HEK293 (cell line): ENCODE data around the gene PAXX.

ENCODE experiments used
- CTCF ChIA-PET: fragments of 350-600 bp; formaldehyde crosslinking; extraction: SDS; loops from one replicate; lab custom pipeline; 2021; ENCODE audit warnings: antibody characterized with exemption; lab: Yijun Ruan, JAX
- POLR2A ChIA-PET: fragments of 300-600 bp; formaldehyde crosslinking; extraction: SDS; loops from one replicate; lab custom pipeline; 2020; ENCODE audit warnings: antibody characterized with exemption, inconsistent platforms; lab: Yijun Ruan, JAX
- H3K27ac ChIP-seq: fragments of 200-500 bp; sonication (Bioruptor generic); 2 replicates; pipeline ENCODE4 v1.5.1; 2014; ENCODE audit warnings: low read depth, low read length, control low read depth, inconsistent platforms; ENCODE audit errors: extremely low read depth
- H3K36me3 ChIP-seq, 2 experiments: fragments of 200-500 bp in 1 of 2; sonication (Bioruptor generic) in 1 of 2; 1 replicate in 1 of 2; 2 replicates in 1 of 2; pipeline ENCODE4 v1.5.1; 2014 to 2017; ENCODE audit warnings: inconsistent platforms in 2 of 2, low read length in 2 of 2; ENCODE audit not compliant: control insufficient read depth in 2 of 2, insufficient read depth in 1 of 2
- H3K4me1 ChIP-seq: fragments of 200-500 bp; sonication (Bioruptor generic); 2 replicates; pipeline ENCODE4 v1.5.1; 2014; ENCODE audit warnings: mild to moderate bottlenecking, low read length, inconsistent platforms; ENCODE audit not compliant: control insufficient read depth, insufficient read depth
- H3K4me3 ChIP-seq: 2 replicates; pipeline ENCODE4 v1.5.1; 2011; ENCODE audit warnings: low read depth, mild to moderate bottlenecking, control low read depth, low read length, moderate library complexity
- H3K9me3 ChIP-seq: fragments of 200-500 bp; sonication (Bioruptor generic); 2 replicates; pipeline ENCODE4 v1.5.1; 2014; ENCODE audit warnings: low read depth, low read length, inconsistent platforms; ENCODE audit not compliant: control insufficient read depth, insufficient read depth
- HOXD13 ChIP-seq: sonication (generic); formaldehyde crosslinking; IDR thresholded peaks from 2 replicates; pipeline ENCODE4 v1.8.0; 2022; ENCODE audit warnings: missing genetic modification reagents, borderline replicate concordance
- KLF7 ChIP-seq: fragments of 450-650 bp; formaldehyde crosslinking; IDR thresholded peaks from 2 replicates; pipeline ENCODE4 v1.5.1; 2016; ENCODE audit warnings: missing biosample characterization, missing genetic modification characterization, borderline replicate concordance
- MEIS1 ChIP-seq: sonication (generic); formaldehyde crosslinking; IDR thresholded peaks from 2 replicates; pipeline ENCODE4 v1.8.1; 2022; ENCODE audit warnings: missing genetic modification reagents, mild to moderate bottlenecking, borderline replicate concordance
- SP7 ChIP-seq: fragments of 450-650 bp; formaldehyde crosslinking; IDR thresholded peaks from 2 replicates; pipeline ENCODE4 v1.5.1; 2016; ENCODE audit warnings: missing biosample characterization, missing genetic modification characterization
- TSHZ1 ChIP-seq: fragments of 450-650 bp; formaldehyde crosslinking; IDR thresholded peaks from 2 replicates; pipeline ENCODE4 v1.5.1; 2016; ENCODE audit warnings: missing biosample characterization, missing genetic modification characterization, borderline replicate concordance
- ZNF133 ChIP-seq: fragments of 450-650 bp; formaldehyde crosslinking; IDR thresholded peaks from 2 replicates; pipeline ENCODE4 v1.5.1; 2016; ENCODE audit warnings: missing biosample characterization, missing genetic modification characterization
- ZNF155 ChIP-seq: fragments of 450-650 bp; formaldehyde crosslinking; IDR thresholded peaks from 2 replicates; pipeline ENCODE4 v1.5.1; 2016; ENCODE audit warnings: missing biosample characterization, missing genetic modification characterization
- ZNF214 ChIP-seq: fragments of 450-650 bp; formaldehyde crosslinking; IDR thresholded peaks from 2 replicates; pipeline ENCODE4 v1.5.1; 2017; ENCODE audit warnings: missing biosample characterization, mild to moderate bottlenecking, missing genetic modification characterization, borderline replicate concordance
- ZNF621 ChIP-seq: fragments of 450-650 bp; formaldehyde crosslinking; IDR thresholded peaks from 2 replicates; pipeline ENCODE4 v1.5.1; 2017; ENCODE audit warnings: missing biosample characterization, missing genetic modification characterization
- ZNF658 ChIP-seq: fragments of 450-650 bp; formaldehyde crosslinking; IDR thresholded peaks from 2 replicates; pipeline ENCODE4; 2016; ENCODE audit warnings: missing biosample characterization, missing genetic modification characterization
- ZNF791 ChIP-seq: fragments of 450-650 bp; formaldehyde crosslinking; IDR thresholded peaks from 2 replicates; pipeline ENCODE4 v1.5.1; 2016; ENCODE audit warnings: missing biosample characterization, missing genetic modification characterization
- ZNF830 ChIP-seq: fragments of 450-650 bp; IDR thresholded peaks from 2 replicates; pipeline ENCODE4 v1.5.0; 2018; ENCODE audit warnings: missing biosample characterization, missing genetic modification characterization, low read depth, mild to moderate bottlenecking, moderate library complexity
- TF ChIP-seq, protein P1 (sequence below): fragments of 450-650 bp; formaldehyde crosslinking; IDR thresholded peaks from 2 replicates; pipeline ENCODE4 v1.5.1; 2016; ENCODE audit warnings: missing biosample characterization, missing genetic modification characterization

The PAXX gene

DNA sequence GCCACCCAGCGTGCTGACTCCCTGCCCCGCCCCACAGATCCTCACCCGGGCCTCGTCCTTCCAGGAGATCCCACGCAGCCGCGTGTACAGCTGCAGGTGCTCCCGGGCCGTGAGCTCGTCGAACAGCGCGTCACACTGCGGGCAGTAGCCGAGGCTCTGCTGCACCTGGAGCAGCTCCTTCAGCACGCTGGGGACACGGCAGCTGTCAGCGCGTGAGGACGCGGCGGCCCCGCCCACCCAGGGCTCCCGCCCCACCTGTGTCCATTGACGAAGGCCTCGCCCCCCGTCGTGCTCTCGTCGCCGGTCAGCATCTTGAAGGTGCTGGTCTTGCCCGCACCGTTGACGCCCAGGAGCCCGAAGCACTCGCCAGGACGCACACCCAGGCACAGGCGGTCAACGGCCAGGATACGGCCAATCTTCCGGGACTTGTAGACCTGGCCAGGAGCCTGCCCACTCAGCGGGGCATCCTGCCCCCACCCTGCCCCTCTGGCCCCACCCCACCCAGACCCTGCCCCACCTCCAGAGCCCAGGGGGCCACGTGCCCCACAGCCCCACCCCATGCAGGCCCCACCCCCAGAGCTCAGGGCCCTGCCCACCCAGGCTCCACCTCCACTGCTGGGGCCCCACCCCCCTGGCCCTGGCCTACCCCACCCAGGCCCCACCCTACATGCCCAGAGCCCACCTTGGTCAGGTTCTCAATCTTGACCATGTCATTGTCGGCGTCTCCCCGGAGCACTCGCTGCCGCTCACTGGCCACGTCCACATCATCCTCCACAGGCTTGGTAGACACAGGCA lies 17.9 kb downstream of the PAXX start (continued):
- no peak for TF ChIP-seq ZNF133 (tag by site-specific recombination)
- TF ChIP-seq ZNF658 (tag by site-specific recombination) = no peak
- no peak for TF ChIP-seq ZNF791 (tag by site-specific recombination)
- TF ChIP-seq, protein P1, sequence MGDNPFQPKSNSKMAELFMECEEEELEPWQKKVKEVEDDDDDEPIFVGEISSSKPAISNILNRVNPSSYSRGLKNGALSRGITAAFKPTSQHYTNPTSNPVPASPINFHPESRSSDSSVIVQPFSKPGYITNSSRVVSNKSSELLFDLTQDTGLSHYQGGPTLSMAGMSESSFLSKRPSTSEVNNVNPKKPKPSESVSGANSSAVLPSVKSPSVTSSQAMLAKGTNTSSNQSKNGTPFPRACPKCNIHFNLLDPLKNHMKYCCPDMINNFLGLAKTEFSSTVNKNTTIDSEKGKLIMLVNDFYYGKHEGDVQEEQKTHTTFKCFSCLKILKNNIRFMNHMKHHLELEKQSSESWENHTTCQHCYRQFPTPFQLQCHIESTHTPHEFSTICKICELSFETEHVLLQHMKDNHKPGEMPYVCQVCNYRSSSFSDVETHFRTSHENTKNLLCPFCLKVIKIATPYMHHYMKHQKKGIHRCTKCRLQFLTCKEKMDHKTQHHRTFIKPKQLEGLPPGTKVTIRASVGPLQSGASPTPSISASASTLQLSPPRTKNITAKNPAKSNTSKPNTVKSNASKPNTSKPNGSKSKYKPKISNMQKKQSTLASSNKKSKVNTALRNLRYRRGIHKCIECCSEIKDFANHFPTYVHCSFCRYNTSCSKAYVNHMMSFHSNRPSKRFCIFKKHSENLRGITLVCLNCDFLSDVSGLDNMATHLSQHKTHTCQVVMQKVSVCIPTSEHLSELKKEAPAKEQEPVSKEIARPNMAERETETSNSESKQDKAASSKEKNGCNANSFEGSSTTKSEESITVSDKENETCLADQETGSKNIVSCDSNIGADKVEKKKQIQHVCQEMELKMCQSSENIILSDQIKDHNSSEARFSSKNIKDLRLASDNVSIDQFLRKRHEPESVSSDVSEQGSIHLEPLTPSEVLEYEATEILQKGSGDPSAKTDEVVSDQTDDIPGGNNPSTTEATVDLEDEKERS (tag by site-specific recombination) = no peak
- TF ChIP-seq, all 188 proteins: peak for 3

- Histone ChIP-seq H3K4me1 (peaks cover 3% of the 10 kb centered on the region; the same call in 1 of the 2 replicates), H3K4me3 (no peak overlapping the region), H3K27ac (no peak overlapping the region), H3K9me3 (no peaks in the 10 kb centered on the region), H3K36me3 (peaks cover 0 to 39% of the 10 kb centered on the region in 2 experiments; a peak in 1 of 3 replicates)
- TF ChIP-seq ZNF214 (tag by site-specific recombination) (no peak), KLF7 (tag by site-specific recombination) (no peak), SP7 (no peak), ZNF155 (tag by site-specific recombination) (no peak), MEIS1 (CRISPR knock-in tag) (no peak), ZNF830 (tag by site-specific recombination) (no peak), TSHZ1 (tag by site-specific recombination) (no peak), ZNF621 (tag by site-specific recombination) (no peak), HOXD13 (CRISPR knock-in tag) (no peak)
- TF ChIP-seq, protein P1 (tag by site-specific recombination) = no peak
- POLR2A ChIA-PET = interaction anchor here (1.0 kb wide), 1 partner anchor 15 kb away, joined by 4 read pairs; the partner anchor contains the start of gene CLIC3
- CTCF ChIA-PET = interaction anchor here (0.7 kb wide), 1 partner anchor 63 kb away, joined by 3 read pairs; no protein-coding TSS in a partner anchor
These were observed 18.9 kb downstream of the PAXX start for GRCh38 chr9:137011156-137011555.
